ENCODE data around the gene ZNF577. TPM values are rescaled to one million over a fixed set of nuclear protein-coding genes. Genes with fewer than 3 reads are reported as not detected.

ZNF577 gene
- polyA plus RNA-seq, 1 donor, result 21.9 TPM

GRCh38 chr19:51861870-51862622 lies 25.7 kb downstream of the ZNF577 start:
- no peak for DNase-seq (ENCODE audit: low read depth)

GRCh38 chr19:51837145-51837544 lies 50.6 kb downstream of the ZNF577 start:
- no peak for DNase-seq (ENCODE audit: low read depth)

GRCh38 chr19:51830274-51830673 lies 57.5 kb downstream of the ZNF577 start:
- DNase-seq (ENCODE audit: low read depth), result no peak

- no peak for DNase-seq (ENCODE audit: low read depth)
Measured at GRCh38 chr19:51824281-51825005, 63.3 kb downstream of the ZNF577 start.

- DNase-seq (ENCODE audit: low read depth), result no peak
Measured at GRCh38 chr19:51822946-51823345, 64.8 kb downstream of the ZNF577 start.

GRCh38 chr19:51822325-51822724 lies 65.4 kb downstream of the ZNF577 start:
- no peak for DNase-seq (ENCODE audit: low read depth)

- no peak for DNase-seq (ENCODE audit: low read depth)
Measured at GRCh38 chr19:51821921-51822320, 65.8 kb downstream of the ZNF577 start.

GRCh38 chr19:51821456-51821855 lies 66.3 kb downstream of the ZNF577 start:
- DNase-seq (ENCODE audit: low read depth), result no peak

Other genes with a start within 250 kb of the ZNF577 start
- 0.94 TPM for gene SIGLEC14, start 241.1 kb downstream of the ZNF577 start, polyA plus RNA-seq (ENCODE audit: insufficient read length)
- 7.4 TPM for gene SPACA6, start 194.6 kb downstream of the ZNF577 start, polyA plus RNA-seq (ENCODE audit: insufficient read length)
- gene HAS1, start 164.0 kb downstream of the ZNF577 start, polyA plus RNA-seq (ENCODE audit: insufficient read length), result 0.11 TPM
- 1.1 TPM for gene FPR1, start 136.1 kb downstream of the ZNF577 start, polyA plus RNA-seq (ENCODE audit: insufficient read length)
- 0.19 TPM for gene FPR2, start 126.8 kb downstream of the ZNF577 start, polyA plus RNA-seq (ENCODE audit: insufficient read length)
- gene FPR3, start 92.8 kb downstream of the ZNF577 start, polyA plus RNA-seq (ENCODE audit: insufficient read length), result 0.16 TPM
- gene ZNF649, start 17.1 kb upstream of the ZNF577 start, polyA plus RNA-seq (ENCODE audit: insufficient read length), result 11.1 TPM
- gene ZNF613, start 39.5 kb upstream of the ZNF577 start, polyA plus RNA-seq (ENCODE audit: insufficient read length), result 6.1 TPM
- 7.0 TPM for gene ZNF350, start 98.9 kb upstream of the ZNF577 start, polyA plus RNA-seq (ENCODE audit: insufficient read length)
- 9.9 TPM for gene ZNF615, start 120.3 kb upstream of the ZNF577 start, polyA plus RNA-seq (ENCODE audit: insufficient read length)
- gene ZNF614, start 140.4 kb upstream of the ZNF577 start, polyA plus RNA-seq (ENCODE audit: insufficient read length), result 7.8 TPM
- 11.3 TPM for gene ZNF432, start 160.9 kb upstream of the ZNF577 start, polyA plus RNA-seq (ENCODE audit: insufficient read length)
- gene ZNF841, start 207.8 kb upstream of the ZNF577 start, polyA plus RNA-seq (ENCODE audit: insufficient read length), result 11.0 TPM

All from forelimb muscle (tissue), 1 donor.